Skin epidermis (tissue), 12 donors: ENCODE measurements around the gene NAPSA.
A peak's percentile ranks its signal among the peaks of the same experiment; 100 is the strongest.
"Not testable (repeated sequence)": the region's sequence is repeated elsewhere in the genome, so short reads cannot be mapped to it uniquely, and the experiment has no call there.

Source experiments
- H3K27ac ChIP-seq, 21 experiments: fragments of 200-600 bp; sonication (generic) in 11 of 21; one replicate each; pipeline ENCODE4 v1.5.0; 2020; ENCODE audit warnings: mild to moderate bottlenecking in 3 of 21, inconsistent platforms in 2 of 21, moderate library complexity in 2 of 21
- H3K4me3 ChIP-seq, 7 experiments: fragments of 200-600 bp; sonication (generic) in 2 of 7; one replicate each; pipeline ENCODE4 v1.5.0; 2020; ENCODE audit warnings: inconsistent platforms in 2 of 7, mild to moderate bottlenecking in 2 of 7, moderate library complexity in 1 of 7

The NAPSA gene

GRCh38 chr19:50362656-50363424, 2.6 kb downstream of the NAPSA start:
- H3K27ac ChIP-seq: no peak overlapping the region
- H3K4me3 ChIP-seq: no peak overlapping the region

DNA sequence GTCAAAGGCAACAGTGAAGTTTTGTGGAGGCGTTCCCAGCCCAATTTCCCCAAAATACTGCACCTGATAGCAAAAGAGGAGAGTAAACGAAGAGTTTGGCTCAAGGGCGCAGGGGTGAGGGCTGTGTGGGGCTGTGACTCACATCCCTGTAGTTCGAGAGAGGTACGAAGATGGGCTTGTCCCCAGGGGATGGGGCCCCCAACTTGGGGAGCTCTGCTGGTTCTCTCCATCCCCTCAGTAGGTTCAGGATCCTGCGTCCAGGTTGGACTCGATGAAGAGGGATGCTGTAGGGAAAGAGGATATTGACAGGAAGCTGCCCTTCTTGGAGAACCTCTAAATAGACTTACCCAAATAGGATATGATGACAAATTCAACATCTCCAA, 3.4 kb downstream of the NAPSA start:
- Histone ChIP-seq H3K27ac (no peak overlapping the region), H3K4me3 (no peak overlapping the region)

- Histone ChIP-seq H3K4me3 (no peak overlapping the region), H3K27ac (no peak overlapping the region)
Observed at GRCh38 chr19:50361290-50362029, 4.0 kb downstream of the NAPSA start.

- Histone ChIP-seq H3K27ac (no peak overlapping the region), H3K4me3 (no peak overlapping the region)
Observed at GRCh38 chr19:50359328-50359818, 6.1 kb downstream of the NAPSA start.

DNA sequence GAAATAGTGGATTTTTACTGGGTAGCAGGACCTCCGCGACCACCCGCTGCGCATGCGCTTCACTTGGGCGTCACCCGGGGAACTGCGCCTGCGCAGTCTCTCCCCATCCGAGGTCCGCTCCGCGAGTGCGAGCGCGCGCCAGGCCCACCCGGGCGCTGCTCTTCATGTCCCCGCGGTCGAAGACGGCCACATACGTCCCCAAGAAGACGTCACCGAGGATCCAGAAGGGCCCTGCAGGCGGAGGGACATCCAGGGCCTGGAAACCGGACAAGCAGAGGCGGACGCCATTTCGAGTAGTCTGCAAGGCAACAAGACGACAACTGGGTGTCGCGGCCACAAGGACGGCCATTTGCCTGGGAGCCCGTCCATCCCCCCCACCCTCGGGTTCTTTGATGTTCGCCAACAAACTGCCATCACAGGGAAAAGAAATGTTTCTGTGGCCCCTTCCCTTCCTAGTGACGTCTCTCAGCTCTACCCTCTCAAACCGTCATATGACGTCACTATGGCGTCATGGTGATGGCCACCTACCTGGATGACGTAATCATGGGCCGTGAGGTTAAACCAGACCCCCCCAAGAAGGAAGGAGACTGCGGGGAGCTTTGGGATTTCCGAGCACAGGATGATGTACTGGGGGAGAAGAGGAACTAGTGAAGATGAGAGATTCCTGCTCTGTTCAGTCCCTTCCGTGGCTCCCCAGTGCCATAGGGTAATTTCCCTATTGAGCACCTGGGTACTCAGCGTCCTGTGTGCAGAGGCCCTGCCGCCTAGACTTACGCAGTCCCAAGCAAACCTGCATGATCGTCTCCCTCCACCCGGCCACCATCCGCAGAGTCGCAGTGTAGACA, 6.7 kb downstream of the NAPSA start:
- H3K4me3 ChIP-seq: peak overlapping the region in 6 of 7 experiments; percentile 26 to 48 (median 38)
- H3K27ac ChIP-seq: peak overlapping the region in 16 of 21 experiments; percentile 2 to 91 (median 56)

DNA sequence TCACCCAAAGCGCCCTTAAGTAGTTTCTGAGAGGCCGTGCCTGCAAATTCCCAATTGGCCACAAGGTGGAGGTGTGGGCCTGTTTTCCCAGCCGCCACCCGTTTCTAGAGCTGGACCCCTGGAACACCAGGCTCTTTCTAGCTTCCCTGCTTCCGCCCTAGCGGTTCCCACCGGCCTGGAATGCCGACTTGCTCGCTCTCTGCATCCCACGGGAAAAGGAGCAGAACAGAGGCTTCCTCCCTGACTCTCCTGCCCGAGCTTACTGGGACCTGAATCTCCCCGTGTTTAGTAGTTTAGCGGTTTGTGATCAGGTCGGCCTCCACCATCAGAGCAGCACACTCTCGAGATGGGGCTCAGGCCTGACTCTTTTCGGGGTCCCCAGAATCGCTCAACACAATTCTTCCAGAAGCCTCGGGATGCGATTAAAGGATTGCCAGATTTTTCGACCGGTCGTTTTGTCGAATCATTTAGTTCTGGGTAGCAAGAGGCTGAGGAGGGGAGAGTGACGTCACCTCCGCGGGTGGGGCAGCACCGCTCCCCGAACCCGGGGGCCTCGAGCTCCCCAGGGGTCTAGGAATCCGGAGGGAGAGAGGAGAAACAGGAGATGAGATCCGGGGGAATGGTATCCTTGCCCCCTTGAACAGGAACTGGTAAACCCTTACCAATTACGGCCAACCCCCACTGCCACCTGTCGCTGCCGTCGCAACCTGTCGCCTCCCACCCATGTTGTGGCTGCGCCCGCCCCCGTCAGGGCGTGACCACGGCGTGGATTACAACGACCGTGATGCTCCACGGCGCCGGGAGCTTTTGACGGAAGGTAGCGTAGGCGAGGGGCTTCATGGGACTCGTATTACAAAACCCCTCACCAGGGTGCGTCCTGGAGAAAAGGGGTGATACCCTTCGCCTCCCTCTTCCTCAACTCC, 8.0 kb downstream of the NAPSA start:
- Histone ChIP-seq H3K4me3 (peak overlapping the region; percentile 25 to 48 (median 36)), H3K27ac (peak overlapping the region in 19 of 21 experiments; percentile 14 to 91 (median 70))

- peak overlapping the region in 3 of 7 experiments; percentile 33 to 47 (median 36) for H3K4me3 ChIP-seq
- H3K27ac ChIP-seq: peak overlapping the region in 3 of 21 experiments; percentile 68 to 91 (median 74)
Observed at GRCh38 chr19:50356691-50357177, 8.7 kb downstream of the NAPSA start.

GRCh38 chr19:50353487-50353880, 12.0 kb downstream of the NAPSA start:
- H3K4me3 ChIP-seq, H3K27ac ChIP-seq: not testable (repeated sequence)

- peak overlapping the region in 2 of 21 experiments; percentile 7 to 35 for H3K27ac ChIP-seq
- H3K4me3 ChIP-seq: no peak overlapping the region
Observed at GRCh38 chr19:50352242-50352641, 13.2 kb downstream of the NAPSA start.

DNA sequence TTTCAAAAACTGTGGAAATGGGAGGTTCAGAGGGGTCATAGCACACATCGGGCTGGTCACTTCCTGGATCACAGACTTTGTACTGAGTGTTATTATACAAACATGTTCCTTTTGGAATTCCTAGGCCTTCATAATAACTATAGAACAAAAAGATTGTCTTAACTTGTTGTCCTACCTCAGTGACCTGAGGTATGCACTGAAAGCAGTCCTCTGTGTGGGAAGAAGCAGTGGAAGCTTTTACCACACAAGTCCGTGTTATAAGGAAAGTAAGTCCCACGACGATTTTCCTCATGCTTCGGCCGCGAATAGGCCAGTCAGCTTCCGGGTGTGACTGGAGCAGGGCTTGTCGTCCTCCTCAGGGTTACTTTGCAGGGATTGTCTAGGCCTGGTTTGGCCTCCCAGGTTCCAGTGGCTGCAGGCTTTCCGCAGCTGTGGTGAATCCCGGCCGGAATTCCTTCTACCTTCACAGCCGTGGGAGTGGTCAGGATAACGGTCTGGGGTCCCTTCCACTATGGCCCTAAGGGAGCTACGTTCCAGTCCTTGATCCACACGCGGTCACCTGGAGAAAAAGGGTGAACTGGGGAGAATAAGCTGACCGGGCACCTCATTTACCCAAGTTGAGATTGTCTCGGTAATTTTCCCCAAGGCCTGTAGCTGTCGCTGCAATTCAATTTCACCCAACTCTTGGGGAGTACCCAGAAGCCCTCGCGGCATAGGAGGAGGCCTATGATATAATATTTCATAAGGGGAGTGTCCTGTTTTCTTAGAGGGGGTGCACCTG, 16.0 kb downstream of the NAPSA start:
- no peak overlapping the region for H3K4me3 ChIP-seq
- peak overlapping the region in 7 of 21 experiments; percentile 4 to 68 (median 35) for H3K27ac ChIP-seq

DNA sequence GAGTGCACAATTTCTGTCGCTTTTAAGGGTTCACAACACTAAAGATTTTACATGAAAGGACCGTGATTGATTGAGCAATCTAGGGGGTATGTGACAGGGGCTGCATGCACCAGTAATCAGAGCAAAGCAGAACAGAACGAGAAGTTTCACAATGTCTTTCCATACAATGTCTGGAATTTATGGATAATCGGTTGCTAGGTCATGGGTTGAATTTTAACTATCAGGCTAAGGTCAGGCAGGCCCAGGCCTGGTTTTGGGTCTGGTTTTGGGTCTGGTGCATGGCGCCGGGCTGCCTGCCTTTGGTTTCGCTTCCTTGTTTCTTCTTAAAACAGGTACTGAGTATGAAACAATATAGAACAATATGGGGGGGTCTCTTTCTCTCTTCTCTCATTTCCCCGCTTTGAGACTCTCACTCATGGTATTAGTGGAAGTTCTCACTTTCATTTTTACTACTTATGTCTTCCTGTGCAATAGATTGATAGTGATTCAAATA, 18.3 kb downstream of the NAPSA start:
- not testable (repeated sequence) for H3K4me3 ChIP-seq
- peak overlapping the region in 2 of 21 experiments; percentile 59 to 67 for H3K27ac ChIP-seq

GRCh38 chr19:50344661-50345318, 20.6 kb downstream of the NAPSA start:
- Histone ChIP-seq H3K27ac (peak overlapping the region in 4 of 21 experiments; percentile 62 to 74 (median 70)), H3K4me3 (peak overlapping the region in 2 of 7 experiments; percentile 4 to 10)

DNA sequence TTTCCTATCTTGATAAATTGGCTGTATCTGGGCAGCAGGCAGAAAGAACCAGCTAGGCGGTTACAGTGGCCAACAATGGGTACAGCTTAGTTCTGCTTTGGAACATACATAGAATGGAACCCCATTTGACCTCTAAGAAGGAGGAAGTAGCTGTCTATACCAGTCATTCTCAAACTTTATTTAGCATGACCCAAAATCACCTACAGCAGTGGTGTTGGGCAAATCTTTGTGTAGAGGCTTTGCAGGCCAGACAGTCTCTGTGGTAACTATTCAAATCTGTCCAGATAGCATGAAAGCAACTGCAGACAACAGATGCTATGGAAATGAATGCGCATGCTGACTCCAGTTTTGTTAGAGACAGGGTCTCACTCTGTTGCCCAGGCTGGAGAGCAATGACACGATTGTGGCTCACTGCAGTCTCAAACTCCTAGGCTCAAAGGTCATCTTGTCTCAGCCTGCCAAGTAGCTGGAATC, 24.3 kb downstream of the NAPSA start:
- Histone ChIP-seq H3K4me3 (no peak overlapping the region), H3K27ac (peak overlapping the region in 3 of 21 experiments; percentile 1 to 21 (median 14))

DNA sequence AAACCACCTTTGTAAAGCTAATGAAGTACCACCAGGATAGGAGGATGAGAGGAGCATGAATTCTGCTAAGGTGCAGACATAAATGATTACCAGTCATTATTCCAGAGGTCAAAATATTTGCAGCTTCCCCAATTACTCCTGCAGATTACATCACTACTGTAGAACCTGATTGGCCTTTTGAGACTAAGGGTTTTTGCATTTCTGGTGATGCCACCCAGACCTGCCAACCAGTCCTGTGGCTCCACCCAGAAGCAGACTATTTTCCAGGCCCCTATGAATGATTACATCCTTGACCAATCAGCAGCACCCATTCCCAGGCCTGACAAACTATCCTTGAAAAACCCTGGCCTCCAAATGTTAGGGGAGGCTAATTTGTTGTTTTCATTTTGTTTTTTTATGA, 25.1 kb downstream of the NAPSA start:
- Histone ChIP-seq H3K27ac (peak overlapping the region in 1 of 21 experiments; percentile 3), H3K4me3 (no peak overlapping the region)

DNA sequence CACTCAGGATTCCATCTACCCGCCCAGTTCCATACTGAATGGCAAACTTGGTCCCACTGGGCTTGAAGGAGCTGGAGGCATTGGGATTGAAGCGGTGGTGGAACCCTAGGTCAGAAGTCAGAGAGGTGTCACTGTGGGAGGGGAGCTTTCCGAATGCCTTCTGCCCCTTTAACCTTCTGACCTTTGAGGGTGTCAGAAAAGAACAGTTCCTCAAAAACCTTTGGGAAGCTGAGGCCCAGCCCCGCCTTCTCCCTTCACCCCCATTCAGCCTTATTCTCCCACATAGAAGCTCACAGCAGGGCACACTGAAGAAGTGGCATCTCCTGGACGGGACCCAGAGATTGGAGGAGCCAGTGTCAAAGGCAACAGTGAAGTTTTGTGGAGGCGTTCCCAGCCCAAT, 28.4 kb downstream of the NAPSA start:
- not testable (repeated sequence) for H3K4me3 ChIP-seq, H3K27ac ChIP-seq

DNA sequence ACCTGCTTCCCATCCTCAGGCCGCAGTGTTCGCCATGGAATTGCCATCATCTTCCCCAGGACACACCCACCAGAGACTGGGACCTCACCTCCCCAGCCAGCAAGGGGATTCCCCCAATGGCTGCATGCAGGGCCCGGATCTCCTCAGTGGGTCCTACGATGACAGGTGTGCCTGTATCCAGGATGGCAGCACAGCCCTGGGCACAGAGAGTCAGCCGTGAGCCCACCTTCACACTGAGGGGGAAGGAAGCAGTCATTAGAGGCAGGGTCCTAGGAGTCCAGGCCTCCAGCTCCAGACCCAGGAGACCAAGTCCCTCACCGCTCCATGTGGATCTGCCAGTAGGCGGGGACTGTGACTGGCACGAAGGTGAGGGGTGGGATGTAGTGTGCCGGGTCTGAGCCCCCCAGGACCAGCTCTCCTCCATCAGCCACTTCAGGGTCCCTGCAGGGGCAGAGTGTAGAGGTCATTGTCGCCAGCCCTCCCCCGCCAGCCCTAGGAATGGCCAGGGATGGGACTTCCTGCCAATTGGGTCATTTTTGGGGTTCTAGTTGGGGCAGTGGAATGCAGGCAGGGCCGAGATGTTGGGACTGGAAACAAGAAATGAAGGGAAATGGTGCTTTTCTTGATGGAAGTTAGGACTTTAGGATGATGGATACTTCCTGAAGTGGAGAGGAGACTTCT, 30.6 kb downstream of the NAPSA start:
- no peak overlapping the region for H3K4me3 ChIP-seq
- H3K27ac ChIP-seq: no peak overlapping the region
